GM20431 (cell line): ENCODE data around the gene UBASH3A.

ENCODE experiments used
- in situ Hi-C: fragments of 300-500 bp; cut with MseI, MboI; formaldehyde crosslinking; loops from one replicate; pipeline ENCODE4 v1.15.0; 2020; ENCODE audit warnings: low sequenced_read_pairs; ENCODE audit not compliant: unreplicated experiment

The UBASH3A gene

GRCh38 chr21:42374457-42374856 lies 29.2 kb upstream of the UBASH3A start:
- in situ Hi-C loops, result no loop called here

GRCh38 chr21:42374864-42375499 lies 28.7 kb upstream of the UBASH3A start:
- in situ Hi-C loops, result no loop called here

GRCh38 chr21:42375506-42375905 lies 28.2 kb upstream of the UBASH3A start:
- in situ Hi-C loops, result no loop called here

GRCh38 chr21:42375966-42376337 lies 27.8 kb upstream of the UBASH3A start:
- in situ Hi-C loops, result no loop called here

- in situ Hi-C loops, result no loop called here
These were observed 27.2 kb upstream of the UBASH3A start for GRCh38 chr21:42376338-42376982.

- in situ Hi-C loops, result no loop called here
These were observed 26.3 kb upstream of the UBASH3A start for GRCh38 chr21:42377211-42377950.

- in situ Hi-C loops, result no loop called here
These were observed 25.8 kb upstream of the UBASH3A start for GRCh38 chr21:42377951-42378340.

- in situ Hi-C loops, result no loop called here
These were observed 25.3 kb upstream of the UBASH3A start for GRCh38 chr21:42378418-42378817.

- in situ Hi-C loops, result no loop called here
These were observed 24.1 kb upstream of the UBASH3A start for GRCh38 chr21:42379426-42380215.

- in situ Hi-C loops, result no loop called here
These were observed 22.2 kb upstream of the UBASH3A start for GRCh38 chr21:42381347-42381984.

- in situ Hi-C loops, result no loop called here
These were observed 20.8 kb upstream of the UBASH3A start for GRCh38 chr21:42382915-42383314.

- in situ Hi-C loops, result no loop called here
These were observed 20.4 kb upstream of the UBASH3A start for GRCh38 chr21:42383331-42383730.

- in situ Hi-C loops, result no loop called here
These were observed 19.4 kb upstream of the UBASH3A start for GRCh38 chr21:42384156-42384945.

GRCh38 chr21:42384989-42385388 lies 18.7 kb upstream of the UBASH3A start:
- in situ Hi-C loops, result no loop called here

GRCh38 chr21:42385619-42386018 lies 18.1 kb upstream of the UBASH3A start:
- in situ Hi-C loops, result no loop called here

- in situ Hi-C loops, result no loop called here
These were observed 17.6 kb upstream of the UBASH3A start for GRCh38 chr21:42386034-42386591.

GRCh38 chr21:42387164-42387563 lies 16.5 kb upstream of the UBASH3A start:
- in situ Hi-C loops, result no loop called here

- in situ Hi-C loops, result no loop called here
These were observed 15.8 kb upstream of the UBASH3A start for GRCh38 chr21:42387843-42388340.
